ENCODE data around the gene TIMM44.
"Not testable (repeated sequence)": the region's sequence is repeated elsewhere in the genome, so short reads cannot be mapped to it uniquely, and the experiment has no call there.

TIMM44 gene

GRCh38 chr19:7900401-7900870, 43.0 kb downstream of the TIMM44 start:
- DNase-seq (ENCODE audit: low read depth), result no peak

GRCh38 chr19:7899751-7900378, 43.6 kb downstream of the TIMM44 start:
- no peak for DNase-seq (ENCODE audit: low read depth)

- DNase-seq (ENCODE audit: low read depth), result no peak
Measured at GRCh38 chr19:7898967-7899366, 44.5 kb downstream of the TIMM44 start.

- DNase-seq (ENCODE audit: low read depth), result no peak
Measured at GRCh38 chr19:7897292-7897691, 46.2 kb downstream of the TIMM44 start.

DNA sequence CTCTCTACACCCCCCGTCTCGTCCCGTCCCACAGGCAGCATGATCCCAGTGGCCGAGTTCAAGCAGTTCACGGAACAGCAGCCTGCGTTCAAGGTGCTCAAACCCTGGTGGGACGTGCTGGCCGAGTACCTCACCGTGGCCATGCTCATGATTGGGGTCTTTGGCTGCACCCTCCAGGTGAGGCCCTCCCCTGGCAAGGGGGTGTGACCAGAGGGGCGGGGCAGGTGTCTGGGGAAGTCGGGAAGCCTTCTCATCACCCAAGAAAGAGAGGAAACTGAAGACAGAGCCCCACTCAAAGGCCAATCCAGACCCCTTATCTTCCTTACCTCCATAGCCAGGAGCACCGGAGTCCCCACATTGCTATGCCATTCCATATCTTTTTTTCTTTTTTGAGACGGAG, 47.9 kb downstream of the TIMM44 start:
- DNase-seq (ENCODE audit: low read depth), result no peak

DNA sequence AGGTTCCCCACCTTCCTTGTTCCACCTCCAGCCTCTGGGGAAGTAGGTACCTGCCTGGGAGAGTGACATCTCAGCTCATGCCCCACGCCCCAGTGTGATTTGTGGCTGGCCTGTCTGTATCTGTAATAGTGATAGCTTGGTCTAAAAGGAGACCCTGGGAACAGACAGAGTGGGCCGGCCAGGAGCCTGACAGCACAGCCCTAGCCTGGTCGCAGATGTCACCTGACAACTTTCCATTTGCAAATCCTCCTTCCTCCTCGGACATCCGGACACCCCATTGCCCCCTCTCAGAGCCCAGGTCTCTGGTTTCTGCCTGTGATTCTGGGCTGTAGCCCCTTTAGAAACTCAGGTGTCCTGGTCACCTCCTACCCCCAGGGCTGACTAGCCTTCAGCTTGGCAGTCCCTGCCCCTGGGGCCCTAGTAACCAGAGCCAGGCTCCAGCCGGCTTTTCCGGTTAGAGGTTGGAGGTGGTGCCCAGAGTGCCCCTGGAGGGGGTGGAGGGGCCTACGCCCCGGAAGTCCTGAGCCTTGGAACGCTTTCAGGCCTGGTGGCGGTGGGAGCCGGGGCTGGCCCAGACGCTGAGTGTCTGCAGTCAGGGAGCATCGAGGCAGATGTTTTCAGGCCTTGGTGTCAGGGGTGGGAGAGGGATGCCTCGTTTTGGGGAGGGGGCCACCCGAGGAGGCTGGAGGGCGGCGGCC, 48.7 kb downstream of the TIMM44 start:
- DNase-seq (ENCODE audit: low read depth), result no peak

DNA sequence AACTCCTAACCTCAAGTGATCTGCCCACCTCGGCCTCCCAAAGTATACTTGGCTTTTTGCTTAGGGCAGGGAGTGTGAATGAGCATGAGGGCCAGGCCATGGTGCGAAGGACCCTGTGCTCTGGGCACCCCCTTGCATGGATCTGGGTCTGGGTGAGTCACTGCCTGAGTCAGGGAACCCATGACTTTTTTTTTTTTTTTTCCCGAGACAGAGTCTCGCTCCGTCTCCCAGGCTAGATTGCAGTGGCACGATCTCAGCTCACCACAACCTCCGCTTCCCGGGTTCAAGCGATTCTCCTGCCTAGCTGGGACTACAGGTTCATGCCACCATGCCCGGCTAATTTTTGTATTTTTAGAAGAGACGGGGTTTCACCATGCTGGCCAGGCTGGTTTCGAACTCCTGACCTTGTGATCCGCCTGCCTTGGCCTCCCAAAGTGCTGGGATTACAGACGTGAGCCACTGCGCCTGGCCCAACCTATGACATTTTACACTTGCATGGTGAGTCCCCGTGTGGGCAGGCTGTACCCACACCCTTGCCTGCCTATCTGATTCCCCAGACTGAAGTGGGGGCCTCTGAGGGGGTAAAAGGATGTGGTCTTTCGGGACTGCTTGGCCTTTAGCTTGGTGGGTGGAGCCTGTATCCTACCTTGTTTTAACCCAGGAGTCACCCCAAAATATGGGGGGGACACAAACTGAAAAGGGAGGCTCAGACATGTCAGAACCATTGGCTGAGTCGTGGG, 49.9 kb downstream of the TIMM44 start:
- DNase-seq (ENCODE audit: low read depth), result not testable (repeated sequence)

DNA sequence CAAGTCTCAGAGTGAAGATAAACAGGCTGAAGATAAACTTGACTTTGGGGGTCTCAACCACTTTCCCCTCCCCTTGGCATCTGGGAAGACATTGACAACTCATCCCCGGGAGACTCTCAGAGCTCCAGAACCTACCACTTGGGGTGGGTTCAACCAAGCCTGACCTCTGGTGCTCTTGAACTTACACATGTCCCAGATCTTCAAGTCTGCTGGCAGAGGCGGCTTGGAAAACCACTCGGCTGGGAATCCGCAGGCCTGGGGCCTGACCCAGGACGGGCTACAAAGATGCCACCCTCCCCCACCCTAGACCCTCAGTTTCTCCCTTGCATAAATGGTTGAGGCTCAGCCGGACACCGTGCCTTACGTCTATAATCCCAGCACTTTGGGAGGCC, 54.6 kb downstream of the TIMM44 start:
- DNase-seq (ENCODE audit: low read depth), result no peak

DNA sequence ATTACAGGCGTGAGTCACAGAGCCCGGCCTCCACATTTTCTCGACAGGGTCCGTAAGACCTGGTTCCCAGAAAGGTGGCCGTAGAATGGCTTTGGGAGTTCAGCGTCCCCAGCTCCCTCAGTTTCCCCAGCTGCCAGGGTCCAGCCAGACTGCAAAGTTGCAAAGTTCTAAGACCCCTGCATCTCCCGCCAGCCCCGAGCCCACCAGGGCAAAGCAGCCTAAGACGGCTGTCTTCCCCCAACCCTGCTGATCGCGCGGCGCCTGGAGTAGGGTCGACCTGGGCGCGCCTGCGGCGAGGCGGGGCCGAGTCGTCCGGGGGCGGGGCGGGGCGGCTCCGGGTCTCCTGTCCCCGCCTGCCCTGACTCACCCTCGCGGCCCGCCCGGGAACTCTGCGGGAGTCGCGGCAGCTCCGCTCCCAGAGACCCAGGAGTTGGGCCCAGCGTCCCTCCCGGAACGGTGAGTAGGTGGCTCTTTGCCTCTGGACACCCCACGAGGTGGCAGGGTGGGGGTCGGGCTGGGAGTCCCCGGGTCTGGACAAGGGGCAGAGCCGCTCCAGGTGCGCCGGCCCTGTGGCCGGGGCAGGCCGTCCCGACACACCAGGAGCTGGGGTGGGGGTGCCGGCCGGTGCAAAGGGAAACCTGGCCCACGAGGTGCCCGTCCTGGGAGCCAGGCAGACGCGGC, 55.2 kb downstream of the TIMM44 start, which contains the start of gene LRRC8E:
Gene LRRC8E (plus strand): TSS at position 366 of the 681 bp plus-strand sequence. CDS start 7,094 bp downstream, outside the sequence.
- no peak for DNase-seq (ENCODE audit: low read depth)

GRCh38 chr19:7887408-7888144, 55.9 kb downstream of the TIMM44 start:
- no peak for DNase-seq (ENCODE audit: low read depth)

GRCh38 chr19:7885818-7886217, 57.6 kb downstream of the TIMM44 start:
- DNase-seq (ENCODE audit: low read depth), result no peak

DNA sequence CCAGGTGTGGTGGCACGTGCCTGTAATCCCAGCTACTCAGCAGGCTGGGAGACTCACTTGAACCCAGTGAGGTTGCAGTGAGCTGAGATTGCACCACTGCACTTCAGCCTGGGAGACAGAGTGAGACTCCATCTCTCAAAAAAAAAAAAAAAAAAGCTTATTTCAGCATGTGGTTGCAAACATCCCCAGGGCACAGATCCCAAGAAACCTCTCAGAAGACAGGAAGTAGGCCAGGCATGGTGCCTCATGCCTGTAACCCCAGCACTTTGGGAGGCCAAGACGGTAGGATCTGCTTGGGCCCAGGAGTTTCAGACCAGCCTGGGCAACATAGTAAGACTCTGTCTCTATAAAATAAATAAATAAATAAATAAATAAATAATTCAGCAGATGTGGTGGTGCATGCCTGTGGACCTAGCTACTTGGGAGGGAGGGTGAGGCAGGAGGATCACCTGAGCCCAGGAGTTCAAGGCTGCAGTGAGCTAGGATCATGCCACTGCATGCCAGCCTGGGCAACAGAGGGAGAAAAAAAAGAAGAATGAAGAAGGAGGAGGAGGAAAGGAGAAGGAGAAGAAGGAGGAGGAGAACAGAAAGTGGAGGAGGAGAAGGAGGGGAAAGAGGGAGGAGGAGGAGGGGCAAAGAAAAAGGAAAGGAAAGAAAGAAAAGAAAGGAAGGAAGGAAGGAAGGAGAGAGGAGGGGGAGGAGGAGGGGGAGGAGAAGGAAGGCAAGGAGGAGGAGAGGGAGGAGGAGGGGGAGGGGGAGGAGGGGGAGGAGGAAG, 59.5 kb downstream of the TIMM44 start:
- no peak for DNase-seq (ENCODE audit: low read depth)

DNA sequence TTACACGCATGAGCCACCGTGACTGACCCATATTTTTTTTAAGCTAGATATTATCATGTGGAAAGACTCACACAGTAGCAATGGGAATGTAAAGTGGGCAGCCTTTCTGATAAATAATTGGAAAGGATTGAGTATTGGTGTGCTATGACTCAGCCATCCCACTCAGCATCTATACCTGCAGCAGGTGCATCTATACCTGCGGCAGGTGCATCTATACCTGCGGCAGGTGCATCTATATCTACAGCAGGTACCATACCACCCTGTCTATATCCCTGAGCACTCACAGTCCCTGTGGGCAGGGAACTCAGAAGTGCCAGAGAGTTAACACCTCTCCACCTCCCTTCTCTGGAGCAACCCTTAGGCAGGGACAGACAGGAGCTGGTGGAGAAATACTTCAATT, 60.4 kb downstream of the TIMM44 start:
- DNase-seq (ENCODE audit: low read depth), result no peak

DNA sequence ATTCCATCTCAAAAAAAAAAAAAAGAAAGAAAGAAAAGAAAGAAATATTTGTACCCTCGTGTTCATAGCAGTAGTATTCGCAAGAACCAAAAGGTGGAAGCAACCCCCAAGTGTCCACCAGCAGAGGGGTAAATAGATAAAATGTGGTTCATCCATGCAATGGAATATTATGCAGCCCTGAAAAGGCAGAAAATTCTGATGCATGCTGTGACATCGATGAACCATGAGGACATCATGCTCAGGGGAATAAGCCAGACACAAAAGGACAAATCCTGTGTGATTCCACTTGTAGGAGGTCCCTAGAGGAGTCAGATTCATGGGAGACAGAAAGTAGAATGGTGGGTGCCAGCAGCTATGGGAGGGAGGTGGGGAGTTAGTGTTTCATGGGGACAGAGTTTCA, 61.6 kb downstream of the TIMM44 start:
- DNase-seq (ENCODE audit: low read depth), result no peak

DNA sequence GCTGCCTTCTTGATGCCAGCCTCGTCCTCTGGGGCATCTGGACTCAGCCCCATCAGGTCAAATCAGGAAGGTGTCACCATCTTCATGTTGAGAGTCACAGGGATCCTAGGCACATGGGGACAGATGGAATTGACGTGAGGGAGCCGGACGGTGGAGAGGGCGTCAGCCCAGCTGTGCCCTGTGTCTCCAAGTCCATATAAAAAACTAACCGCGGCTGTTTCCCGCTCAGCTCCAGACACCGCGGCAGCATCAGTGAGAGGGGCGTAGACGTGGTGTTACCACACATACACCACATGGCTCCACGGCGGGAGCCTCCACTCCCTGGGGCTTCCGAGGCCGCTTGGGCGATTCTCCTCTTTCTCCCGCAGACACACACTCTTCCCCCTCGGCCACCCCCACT, 63.6 kb downstream of the TIMM44 start:
- no peak for DNase-seq (ENCODE audit: low read depth)

DNA sequence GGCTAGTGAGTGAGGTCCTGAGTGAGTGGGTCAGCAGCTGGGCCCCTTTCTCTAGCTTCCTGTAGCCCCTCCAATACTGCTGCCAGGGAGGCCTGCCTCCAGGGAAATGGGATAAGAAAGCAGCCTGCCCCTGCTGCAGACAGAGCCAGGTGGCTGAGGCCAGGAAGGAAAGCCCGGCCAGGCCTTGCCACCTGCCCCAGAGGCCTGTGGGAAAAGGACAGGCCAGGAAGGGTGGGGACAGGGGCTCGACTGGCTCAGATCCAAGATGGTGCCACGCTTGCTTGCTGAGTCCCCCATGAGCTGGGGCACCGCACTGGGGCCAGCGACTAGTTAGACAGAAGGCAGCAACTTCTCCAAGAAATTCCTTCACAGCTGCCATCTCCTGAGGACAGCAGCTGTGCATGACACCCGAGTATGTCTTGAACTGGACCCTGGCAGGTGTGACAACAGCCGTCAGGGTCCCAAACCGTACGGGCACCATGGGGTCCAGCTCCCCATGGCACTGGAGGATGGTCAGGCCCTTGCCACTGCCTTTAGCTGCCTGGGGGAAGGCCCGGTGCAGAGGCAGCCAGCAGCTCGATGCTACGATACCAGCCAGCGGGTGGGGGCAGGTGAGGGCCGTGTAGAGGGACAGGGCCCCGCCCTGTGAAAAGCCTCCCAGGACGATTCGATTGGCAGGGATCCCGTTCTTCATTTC, 64.2 kb downstream of the TIMM44 start:
- no peak for DNase-seq (ENCODE audit: low read depth)

DNA sequence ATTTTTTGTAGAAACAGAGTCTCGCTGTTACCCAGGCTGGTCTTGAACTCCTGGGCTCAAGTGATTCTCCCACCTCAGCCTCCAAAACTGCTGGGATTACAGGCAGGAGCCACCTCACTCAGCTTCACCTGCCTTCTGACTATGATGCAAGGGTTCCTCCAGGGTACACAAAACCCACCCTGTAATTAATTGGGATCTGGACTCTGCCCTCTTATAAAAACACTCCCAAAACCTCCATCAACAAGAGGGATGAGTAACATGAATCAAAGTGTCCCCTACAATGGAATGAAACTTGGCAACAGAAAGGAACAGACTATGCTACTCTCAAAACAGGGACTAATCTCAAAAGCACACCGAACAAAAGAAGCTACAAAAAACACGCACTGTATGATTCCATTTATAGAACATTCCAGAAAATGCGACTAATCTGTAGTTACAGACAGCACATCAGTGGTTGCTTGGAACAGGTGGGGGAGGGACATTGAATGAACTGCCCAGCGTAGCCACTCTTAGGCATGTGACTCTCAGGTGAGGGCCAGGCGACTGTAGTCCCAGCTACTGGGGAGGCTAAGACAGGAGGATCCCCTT, 66.1 kb downstream of the TIMM44 start:
- DNase-seq (ENCODE audit: low read depth), result no peak
